GM13976 (cell line): ENCODE data around the gene ZNF546.
A peak's percentile ranks its signal among the peaks of the same experiment; 100 is the strongest.

Experiments used
- DNase-seq: peaks from one replicate; pipeline ENCODE4 v3.0.0; 2012; ENCODE audit warnings: low spot score
- in situ Hi-C: fragments of 300-500 bp; cut with MboI; formaldehyde crosslinking; loops from one replicate; pipeline ENCODE4 v1.12.0; 2022; ENCODE audit warnings: low sequenced_read_pairs, mixed read lengths, inconsistent platforms; ENCODE audit not compliant: unreplicated experiment
- TF ChIP-seq, protein P1 (sequence below): IDR thresholded peaks from 2 replicates; pipeline ENCODE4 v1.5.1; 2012; ENCODE audit warnings: borderline replicate concordance, mild to moderate bottlenecking; ENCODE audit not compliant: insufficient read depth; ENCODE audit errors: extremely low read depth, missing control alignments, control extremely low read depth

Gene ZNF546

DNA sequence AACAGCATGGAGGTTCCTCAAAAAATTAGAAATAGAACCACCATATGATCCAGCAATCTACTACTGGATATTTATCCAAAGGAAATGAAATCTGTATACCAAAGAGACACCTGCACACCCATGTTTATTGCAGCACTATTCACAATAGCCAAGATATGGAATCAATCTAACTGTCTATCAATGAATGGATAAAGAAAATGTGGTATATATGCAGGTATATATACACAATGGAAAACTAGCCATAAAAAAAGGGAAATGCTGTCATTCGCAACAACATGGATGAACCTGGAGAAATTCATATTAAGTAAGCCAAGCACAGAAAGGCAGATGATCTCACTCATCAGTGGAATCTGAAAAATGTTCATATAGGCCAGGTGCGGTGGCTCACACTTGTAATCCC is 56.6 kb downstream of the ZNF546 start:
- in situ Hi-C loops, result no loop called here
- TF ChIP-seq, protein P1, sequence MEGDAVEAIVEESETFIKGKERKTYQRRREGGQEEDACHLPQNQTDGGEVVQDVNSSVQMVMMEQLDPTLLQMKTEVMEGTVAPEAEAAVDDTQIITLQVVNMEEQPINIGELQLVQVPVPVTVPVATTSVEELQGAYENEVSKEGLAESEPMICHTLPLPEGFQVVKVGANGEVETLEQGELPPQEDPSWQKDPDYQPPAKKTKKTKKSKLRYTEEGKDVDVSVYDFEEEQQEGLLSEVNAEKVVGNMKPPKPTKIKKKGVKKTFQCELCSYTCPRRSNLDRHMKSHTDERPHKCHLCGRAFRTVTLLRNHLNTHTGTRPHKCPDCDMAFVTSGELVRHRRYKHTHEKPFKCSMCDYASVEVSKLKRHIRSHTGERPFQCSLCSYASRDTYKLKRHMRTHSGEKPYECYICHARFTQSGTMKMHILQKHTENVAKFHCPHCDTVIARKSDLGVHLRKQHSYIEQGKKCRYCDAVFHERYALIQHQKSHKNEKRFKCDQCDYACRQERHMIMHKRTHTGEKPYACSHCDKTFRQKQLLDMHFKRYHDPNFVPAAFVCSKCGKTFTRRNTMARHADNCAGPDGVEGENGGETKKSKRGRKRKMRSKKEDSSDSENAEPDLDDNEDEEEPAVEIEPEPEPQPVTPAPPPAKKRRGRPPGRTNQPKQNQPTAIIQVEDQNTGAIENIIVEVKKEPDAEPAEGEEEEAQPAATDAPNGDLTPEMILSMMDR, result no peak
- DNase-seq, result no peak

DNA sequence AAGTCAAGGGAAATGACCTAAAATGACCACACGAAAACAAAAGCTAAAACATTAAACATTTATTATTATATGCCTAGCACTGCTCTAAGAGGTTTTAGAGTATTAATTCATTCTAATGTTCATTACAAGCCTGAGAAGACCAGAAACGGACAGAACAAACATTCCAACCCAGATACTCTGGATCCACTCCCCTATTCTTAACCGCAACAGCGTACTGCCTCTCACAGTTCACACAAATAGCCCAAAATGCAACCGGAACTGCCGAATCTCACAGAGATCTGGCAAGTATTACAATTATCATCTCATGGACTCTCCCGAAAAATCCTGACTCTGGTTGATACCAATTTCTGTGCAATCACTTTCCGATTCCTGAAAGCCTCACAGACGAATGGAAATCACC is 57.8 kb downstream of the ZNF546 start:
- in situ Hi-C loops, result no loop called here
- no peak for DNase-seq
- TF ChIP-seq, protein P1, result no peak

DNA sequence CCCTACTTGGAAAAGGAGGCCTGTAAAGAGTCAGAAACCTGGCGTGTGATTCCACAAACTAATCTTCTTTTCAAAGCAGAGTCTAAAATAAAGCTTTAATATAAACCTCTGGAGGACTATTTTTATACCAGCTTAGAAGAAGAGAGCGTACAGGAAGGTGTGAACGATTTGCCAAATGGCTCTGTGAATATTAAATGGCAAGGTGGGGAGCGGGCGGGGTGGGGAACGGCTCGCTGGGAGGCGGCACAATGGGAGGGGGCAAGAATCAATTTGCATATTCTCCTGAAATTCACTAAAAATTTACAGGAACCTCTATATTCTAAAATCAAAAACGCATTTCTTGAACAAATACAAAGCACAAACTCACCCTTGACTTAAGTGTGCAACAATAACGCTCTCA is 58.2 kb downstream of the ZNF546 start:
- TF ChIP-seq, protein P1, result no peak
- DNase-seq, result no peak
- in situ Hi-C loops, result no loop called here

DNA sequence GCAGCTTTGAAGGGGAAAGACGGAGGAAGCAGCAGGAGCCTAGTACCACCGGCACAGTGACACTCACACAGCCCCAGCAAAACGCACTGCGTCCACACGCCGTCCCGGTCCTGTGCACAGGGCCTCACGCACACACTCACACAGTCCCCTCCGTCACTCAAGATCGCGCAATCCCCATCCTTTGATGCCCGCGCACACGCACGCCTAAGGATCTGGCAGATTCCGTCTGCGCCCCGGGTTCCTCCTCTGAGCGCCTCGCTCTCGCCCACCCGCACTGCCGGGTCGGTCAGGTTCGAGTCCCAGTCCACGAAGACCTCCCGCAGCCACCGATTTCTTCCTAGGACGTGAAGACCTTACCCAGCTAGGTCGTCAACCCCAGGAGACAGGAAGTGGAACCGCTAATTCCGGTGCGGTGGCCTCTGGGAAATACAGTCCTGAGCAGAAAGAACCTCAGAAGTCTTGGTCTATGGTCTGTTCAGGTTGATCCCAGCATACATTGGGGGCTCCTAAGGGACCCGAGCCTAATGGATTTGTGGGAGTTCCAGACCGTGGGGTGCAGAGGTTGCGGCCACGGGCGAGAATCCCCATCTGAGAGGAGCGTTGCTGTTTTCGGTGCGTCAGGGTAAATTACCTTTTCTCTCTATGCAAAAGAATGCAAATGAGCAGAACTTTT is 59.1 kb downstream of the ZNF546 start, which contains the start of gene ZNF780B:
Gene ZNF780B (minus strand): TSS at position 400 of the 673 bp plus-strand sequence. CDS start 5,899 bp downstream, outside the sequence.
- in situ Hi-C loops, result no loop called here
- DNase-seq, result peak; percentile 83
- TF ChIP-seq, protein P1, result no peak

DNA sequence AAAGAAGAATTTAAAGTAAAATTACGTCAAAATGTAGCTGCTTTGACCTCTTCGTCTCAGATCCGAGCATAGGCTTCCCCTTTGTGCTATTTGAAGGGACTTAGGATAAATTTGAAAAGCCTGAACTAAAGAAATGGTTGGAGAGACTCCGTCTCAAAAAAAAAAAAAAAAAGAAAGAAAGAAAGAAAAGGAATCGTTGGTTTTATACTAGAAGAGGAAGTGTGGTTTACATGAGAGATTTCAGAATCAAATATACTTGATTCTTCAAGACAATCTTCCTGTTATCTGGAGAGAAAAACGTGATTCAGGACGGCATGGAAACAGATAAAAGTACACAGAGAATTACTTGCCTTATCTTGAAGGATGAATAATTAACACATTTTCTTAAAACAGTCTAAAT is 59.6 kb downstream of the ZNF546 start:
- no peak for DNase-seq
- TF ChIP-seq, protein P1, result no peak
- in situ Hi-C loops, result no loop called here

DNA sequence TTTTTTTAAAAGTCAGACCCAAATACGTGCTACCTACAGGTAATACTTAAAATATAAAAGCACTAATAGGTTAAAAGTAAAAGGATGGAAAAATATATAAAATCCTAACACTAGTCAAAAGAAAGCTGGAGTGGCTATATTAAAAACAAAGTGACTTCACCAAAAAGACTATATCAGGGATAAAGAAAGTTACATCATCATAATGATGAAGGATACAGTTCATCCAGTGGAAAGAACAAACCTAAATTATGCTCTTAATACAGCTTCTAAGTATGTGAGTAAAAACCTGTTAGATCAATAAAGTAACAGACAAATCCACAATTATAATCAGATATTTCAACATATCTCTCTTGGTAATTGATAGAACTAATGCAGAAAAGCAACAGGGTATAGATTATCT is 60.3 kb downstream of the ZNF546 start:
- in situ Hi-C loops, result no loop called here
- TF ChIP-seq, protein P1, result no peak

DNA sequence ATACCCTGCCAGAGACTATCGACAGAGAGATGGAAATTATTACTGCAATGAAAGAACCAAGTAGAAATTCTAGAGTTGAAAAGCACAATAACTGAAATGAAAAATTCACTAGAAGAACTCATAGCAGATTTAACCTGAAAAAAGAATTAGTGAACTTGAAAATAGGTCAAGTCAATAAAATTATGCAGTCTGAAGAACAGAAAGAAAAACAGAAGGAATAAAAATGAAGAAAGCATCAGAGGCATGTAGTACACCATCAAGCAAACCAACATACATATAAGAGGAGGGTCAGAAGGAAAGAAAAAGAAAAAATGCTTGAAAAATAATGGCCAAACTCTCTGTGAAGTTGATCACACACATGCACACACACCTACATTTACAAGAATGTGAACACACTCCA is 62.8 kb downstream of the ZNF546 start:
- TF ChIP-seq, protein P1, result no peak
- DNase-seq, result no peak
- in situ Hi-C loops, result no loop called here

More for the DNA sequence above, 60.3 kb downstream of the ZNF546 start:
- DNase-seq, result no peak
